Tongue (tissue), 2 donors: ENCODE results near the gene MAP3K13. TPM values are rescaled to one million over a fixed set of nuclear protein-coding genes. Genes with fewer than 3 reads are reported as not detected.
A peak's percentile ranks its signal among the peaks of the same experiment; 100 is the strongest.
"Not testable (repeated sequence)": the region's sequence is repeated elsewhere in the genome, so short reads cannot be mapped to it uniquely, and the experiment has no call there.

ENCODE experiments used
- DNase-seq: peaks from one replicate; pipeline ENCODE4 v3.0.0-alpha.2; 2015
- total RNA-seq: library from RNA; depleted of rRNA; stranded (reverse); fragments of >200 nt; gene quantifications from one replicate; pipeline ENCODE4 v1.2.3, GENCODE V29; 2014

The MAP3K13 gene
- total RNA-seq, 1 donor from 2014 or later, result 20.8 TPM

DNA sequence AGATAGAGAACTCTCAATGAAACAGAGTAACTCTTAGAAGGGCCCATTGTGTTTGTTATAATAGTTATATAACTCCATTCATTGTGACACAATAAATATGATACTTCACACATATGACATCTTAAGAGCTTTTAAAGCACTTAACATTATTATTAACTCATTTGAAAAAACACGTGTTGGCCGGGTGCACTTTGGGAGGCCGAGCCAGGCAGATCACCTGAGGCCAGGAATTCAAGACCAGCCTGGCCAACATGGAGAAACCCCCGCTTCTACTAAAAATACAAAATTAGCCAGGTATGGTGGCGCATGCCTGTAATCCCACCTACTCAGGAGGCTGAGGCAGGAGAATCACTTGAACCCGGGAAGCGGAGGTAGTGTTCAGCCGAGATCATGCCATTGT lies 88.5 kb downstream of the MAP3K13 start:
- not testable (repeated sequence) for DNase-seq

DNA sequence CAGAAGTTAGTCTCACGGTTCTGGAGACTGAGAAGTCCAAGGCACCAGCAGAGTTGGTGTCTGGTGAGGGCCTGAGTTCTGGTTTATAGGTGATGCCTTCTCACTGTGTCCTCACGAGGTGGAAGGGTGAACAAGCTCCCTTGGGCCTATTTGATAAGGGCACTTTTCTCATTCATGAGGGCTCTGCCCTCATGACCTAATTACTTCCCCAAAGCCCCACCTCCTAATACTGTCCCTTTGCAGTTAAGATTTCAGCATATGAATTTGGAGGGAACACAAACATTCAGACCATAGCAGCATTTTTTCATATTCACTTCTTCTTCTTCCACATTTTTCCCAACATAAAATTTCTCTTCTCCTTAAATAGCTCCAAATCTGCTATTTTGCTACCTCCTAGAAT lies 94.4 kb downstream of the MAP3K13 start:
- DNase-seq, result no peak

DNA sequence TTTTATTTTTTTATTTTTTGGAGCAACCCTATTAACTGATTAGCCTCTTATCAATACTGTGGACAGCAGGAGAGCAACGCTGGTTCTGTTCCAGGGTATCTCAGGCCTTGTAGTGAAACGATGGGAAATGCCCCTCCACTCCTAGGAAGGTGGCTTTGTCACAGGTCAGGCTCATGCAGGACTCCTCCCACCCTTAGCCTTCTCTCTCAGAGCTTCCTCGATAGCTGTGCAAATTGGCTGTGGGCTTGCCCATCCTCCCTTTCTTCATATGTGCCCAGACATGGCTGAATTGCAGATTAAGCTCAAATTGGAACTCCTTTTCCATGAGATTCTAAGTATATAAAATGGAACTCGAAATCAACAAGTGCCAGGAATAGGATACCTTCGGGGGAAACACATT lies 97.4 kb downstream of the MAP3K13 start:
- no peak for DNase-seq

DNA sequence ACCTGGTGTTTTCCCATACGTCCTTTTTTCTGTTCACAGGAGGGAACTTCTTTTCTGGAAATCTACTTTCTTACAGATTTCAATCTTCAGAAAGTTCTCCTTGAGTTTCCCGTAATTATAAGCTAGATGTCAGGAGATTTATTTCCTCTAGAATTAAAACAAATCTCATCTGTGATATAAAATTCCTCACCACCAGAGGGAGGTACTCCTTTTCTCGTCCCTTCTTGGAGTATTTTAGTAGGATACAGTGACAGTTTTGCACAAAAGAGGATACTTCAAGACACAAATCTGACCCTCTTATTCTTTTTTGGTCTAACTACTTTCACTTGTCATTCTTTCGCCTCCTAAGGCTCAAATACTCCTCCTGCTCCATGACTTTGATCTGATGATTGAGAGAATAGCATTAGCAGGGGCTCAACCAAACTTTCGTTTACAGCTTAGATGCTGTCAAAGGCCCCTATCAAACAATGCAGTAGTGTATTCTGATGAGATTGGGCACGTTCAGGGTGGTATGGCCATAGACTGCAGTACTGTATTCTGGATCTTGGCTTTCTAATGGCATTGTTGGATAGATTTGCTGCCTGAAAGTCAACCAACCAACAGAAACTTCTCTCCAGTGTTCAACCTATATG lies 97.9 kb downstream of the MAP3K13 start:
- no peak for DNase-seq

DNA sequence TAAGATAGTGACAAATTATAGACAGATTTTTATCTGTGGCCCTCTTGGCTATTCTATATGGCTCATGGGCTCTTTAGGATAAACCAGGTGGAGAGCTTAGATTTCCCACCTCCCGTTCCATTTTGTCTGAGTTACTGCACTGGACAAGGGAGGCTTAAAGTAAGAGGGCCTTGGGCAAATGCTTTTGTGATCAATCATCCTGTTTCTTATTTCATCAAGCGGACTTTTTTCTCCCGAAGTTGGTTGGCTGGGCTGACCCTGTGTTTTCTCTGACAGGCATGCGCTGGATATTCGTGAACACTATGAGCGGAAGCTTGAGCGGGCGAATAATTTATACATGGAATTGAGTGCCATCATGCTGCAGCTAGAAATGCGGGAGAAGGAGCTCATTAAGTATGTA lies 102.5 kb downstream of the MAP3K13 start:
- no peak for DNase-seq

DNA sequence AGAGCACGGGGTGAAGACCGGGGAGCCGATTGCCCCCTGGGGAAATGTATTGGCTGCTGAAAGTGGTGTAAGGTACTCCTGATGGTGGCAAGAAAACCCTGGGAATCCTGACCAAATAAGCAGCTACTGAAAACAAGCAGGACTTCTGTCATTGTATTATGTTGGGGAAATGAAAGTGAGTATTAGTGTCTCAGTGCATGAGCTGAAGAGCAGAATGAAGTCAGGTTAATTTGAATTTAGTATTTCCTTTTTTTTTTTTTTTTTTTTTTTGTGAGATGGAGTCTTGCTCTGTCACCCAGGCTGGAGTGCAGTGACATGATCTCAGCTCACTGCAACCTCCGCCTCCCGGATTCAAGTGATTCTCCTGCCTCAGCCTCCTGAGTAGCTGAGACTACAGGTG lies 103.2 kb downstream of the MAP3K13 start:
- not testable (repeated sequence) for DNase-seq

DNA sequence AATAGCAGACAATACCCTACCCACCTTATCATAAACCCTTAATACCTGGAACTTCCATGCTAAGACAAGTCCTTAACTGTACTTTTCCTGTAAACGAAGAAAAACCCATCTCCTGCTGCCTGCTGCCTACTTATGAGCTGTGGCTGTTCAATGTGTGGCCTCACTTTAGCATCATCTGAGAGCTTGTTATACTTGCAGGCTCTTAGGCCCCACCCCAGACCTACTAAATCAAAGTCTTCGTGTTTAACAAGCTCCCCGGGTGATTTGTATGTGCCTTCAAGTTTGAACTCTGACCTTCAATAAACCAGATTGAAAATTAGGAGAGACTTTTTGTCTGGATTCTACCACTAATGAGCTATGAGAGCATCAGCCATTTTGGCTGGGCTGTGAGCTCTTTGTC lies 106.6 kb downstream of the MAP3K13 start:
- no peak for DNase-seq

DNA sequence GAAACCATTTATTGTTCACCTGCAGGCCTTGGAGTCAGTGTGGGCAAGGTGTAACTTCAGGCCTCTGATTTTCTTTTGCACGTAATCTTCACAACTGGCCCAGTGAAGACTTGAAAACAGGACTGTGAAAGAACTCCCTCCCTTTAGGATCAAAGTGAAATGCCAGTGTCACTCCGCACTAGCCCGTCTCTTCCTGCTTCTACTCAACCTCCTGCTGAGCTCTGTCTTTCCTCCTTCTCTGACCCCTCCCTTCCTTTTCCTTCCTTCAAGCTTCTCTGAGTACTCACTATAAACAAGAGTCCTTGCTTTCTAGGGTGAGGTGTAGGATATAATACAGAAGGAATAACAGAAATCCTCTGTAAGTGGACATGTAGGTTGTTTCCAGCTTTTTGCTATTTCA lies 107.4 kb downstream of the MAP3K13 start:
- no peak for DNase-seq

DNA sequence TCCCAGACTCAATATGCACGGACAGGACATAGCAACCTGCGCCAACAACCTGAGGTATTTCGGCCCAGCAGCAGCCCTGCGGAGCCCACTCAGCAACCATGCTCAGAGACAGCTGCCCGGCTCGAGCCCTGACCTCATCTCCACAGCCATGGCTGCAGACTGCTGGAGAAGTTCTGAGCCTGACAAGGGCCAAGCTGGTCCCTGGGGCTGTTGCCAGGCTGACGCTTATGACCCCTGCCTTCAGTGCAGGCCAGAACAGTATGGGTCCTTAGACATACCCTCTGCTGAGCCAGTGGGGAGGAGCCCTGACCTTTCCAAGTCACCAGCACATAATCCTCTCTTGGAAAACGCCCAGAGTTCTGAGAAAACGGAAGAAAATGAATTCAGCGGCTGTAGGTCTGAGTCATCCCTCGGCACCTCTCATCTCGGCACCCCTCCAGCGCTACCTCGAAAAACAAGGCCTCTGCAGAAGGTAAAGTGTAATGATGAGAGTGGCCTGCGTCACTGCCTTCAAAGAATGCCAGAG lies 110.4 kb downstream of the MAP3K13 start:
- DNase-seq, result no peak

DNA sequence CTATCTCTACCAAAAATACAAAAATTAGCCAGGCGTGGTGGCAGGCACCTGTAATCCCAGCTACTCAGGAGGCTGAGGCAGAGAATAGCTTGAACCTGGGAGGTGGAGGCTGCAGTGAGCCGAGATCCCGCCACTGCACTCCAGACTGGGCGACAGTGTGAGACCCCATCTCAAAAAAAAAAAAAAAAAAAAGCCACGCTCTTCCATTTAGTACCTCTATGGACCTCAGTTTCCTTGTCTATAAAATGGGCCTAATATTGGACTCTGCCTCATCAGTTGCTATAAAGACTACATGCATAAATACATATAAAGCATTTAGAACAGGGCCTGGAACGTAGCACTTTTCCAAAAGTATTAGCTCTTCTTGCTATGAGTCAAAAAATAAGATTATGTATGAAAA lies 112.0 kb downstream of the MAP3K13 start:
- not testable (repeated sequence) for DNase-seq

DNA sequence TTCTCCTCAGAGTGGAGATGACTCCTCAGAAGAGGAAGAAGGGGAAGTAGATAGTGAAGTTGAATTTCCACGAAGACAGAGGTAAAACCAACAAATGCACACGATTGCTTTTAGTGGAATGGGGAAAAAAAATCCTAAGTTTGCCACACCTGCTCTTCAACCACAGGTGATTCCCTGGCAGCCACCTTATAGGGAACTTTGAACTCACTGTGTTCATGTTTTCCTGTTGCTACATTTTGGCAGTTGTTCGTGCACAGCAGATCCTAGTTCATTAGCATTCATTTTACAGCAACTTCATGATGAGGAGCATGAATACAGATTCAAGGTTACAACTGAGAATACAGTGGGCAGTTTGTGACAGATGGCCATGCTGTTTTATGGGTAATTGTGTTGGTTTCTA lies 114.4 kb downstream of the MAP3K13 start:
- no peak for DNase-seq

DNA sequence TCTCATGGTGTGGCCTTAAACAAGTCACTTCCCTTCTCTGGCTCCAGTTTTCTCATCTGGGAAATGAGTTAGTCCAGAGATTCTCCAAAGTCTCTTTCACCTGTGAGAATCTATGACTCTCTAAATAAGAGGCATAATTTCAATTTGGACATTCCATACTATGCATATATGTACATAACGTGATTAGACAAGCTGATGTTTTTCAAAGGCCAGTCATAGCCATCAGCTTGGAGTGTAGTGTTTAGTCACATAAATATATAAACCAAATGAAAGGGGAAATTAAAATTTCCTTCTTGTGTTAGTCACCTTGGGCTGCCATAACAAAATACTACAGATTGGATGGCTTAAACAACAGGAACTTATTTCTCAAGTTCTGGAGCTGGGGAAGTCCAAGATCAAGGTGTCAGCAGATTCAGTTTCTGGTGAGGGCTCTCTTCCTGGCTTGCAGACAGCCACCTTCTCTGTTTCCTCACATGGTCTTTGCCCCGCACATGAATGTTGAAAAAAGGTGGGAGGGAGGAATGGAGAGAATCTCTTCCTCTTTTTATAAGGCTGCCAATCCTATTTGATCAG lies 116.5 kb downstream of the MAP3K13 start:
- DNase-seq, result no peak

DNA sequence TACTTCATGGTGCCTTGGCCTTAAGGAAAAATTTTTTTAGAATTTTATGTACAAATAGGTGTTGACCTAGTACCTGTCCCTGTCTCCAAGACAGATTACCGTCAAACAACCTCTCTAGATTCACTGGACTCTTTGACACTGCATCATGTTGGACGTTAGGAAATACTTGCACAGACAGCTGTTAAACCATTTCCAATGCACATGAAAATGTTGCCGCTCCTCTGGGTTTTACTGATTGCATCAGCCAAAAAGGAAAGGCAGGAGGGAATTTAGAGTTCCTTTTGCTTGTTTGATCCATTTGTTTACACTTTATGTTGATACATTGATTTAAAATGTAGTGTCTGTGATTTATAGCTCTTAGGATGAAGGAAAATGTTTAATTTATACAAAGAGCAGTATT lies 121.4 kb downstream of the MAP3K13 start:
- no peak for DNase-seq

DNA sequence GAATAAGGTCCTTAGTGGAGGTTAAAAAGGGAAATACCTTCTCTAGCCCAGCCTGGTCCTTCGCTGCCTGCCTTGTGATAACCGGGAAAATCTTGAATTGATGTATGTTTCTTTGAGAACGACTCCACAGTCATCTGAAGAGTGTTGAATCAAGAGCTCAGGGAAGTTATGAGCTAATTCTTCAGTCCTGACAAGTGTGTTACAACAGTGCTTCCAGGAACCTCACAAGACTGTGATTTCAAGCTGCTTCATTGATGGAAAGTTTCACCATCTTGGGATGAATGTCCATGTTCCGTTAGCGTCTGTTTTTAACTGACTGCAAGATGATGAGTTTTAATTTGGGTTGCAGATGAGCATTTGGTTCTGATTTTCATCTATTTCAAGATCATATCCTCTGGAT lies 123.5 kb downstream of the MAP3K13 start:
- DNase-seq, result no peak

DNA sequence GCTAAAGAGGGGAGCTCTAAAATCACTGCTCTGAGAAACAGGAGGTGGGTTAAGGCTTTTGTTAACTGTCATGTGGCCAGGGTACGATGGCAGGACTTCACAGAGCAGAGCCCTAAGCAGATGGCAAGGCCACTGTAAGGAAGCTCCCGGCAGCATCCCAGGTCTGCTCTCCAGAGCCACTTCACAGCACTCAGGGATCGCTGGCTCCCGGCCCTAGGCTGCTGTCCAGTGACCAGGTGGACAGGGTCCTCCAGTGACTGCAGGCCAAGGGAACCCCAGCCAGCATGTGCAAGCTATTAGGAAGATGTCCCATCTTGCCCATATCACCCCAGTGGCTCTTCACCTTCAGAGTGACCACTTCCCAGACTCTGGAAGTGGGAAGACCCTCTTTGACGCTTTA lies 125.5 kb downstream of the MAP3K13 start:
- no peak for DNase-seq

DNA sequence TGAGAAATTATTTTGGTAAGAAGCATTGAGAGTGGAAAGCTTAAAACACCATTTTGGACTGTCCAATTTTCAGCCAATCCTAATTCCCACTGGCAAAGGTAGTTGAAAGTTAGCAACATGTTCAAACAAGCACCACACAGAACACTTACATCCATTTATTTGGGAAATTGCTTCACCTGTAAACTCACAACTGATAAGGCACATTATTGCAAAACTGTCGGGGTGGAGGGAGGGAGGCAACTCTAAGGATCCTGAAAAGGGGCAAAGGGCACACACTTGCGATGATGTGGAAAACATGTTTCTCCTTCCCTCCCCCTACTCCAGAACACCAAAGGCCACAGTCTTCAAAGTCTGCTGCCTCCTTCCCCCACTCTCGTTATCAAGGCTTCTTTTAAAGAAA lies 126.5 kb downstream of the MAP3K13 start:
- DNase-seq, result no peak

DNA sequence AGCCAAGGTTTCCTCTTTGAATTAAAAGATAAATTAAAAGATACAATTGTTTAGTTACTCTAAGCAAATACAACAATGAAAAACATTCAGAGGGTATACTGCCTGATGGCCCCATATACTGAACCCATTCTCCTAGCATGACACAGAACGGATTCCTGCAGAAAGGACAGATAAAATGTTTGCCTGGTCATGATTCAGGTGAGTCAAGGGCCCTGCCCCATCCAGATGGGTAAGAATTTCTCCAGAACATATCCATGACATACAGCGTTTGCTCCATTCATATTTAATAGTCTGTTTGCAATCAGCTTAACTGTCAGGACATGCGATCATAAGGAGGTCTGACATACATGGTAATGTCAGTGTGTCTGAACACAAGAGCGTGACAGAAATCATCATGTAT lies 127.3 kb downstream of the MAP3K13 start:
- no peak for DNase-seq

DNA sequence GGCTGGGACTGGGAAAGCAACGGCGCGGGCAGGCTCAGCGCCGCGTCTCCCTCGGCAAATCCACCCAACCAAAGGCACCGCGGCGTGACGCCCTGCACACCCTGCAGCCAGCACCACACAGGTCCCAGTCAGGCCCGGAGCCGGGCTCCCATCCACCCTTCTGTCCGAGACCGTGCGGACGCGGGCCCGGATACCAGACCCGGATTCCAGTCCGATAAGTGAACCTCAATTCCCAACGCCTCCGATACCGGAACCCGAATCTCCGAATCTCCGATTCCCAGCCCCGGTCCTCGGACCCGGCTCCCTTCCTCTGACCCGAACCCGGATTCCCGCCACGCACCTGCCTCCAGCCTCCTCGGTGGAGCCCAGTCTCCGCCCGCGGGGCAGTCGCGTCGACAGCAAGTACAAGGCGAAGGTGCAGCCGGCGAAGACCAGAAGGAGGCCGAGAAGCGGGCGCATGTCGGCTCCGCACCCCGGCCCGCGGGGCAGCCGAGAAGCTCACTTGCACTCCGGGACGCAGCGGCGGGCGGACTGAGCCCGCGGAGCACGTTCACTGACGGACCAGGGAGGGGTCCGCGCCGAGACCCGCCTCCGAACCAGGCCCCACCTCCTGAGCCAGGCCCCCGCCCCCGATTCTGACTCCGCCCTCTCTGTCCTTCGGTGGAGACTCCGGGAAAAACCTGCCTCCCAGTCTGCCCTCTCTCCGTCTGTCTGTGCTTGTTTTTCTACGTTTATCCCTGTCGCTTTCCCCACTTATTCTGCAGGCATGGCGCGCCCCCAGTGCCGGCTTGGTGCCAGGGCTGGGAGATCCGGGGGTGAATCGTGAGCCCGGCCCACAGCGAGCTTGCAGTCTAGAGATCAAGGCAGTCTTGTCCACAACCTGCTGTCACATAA lies 135.8 kb downstream of the MAP3K13 start, which contains the start of gene TMEM41A:
TSS of gene TMEM41A (minus strand) at position 533 of the 894 bp plus-strand sequence. CDS start at position 459, 74 bp downstream.
- peak; percentile 96 for DNase-seq

DNA sequence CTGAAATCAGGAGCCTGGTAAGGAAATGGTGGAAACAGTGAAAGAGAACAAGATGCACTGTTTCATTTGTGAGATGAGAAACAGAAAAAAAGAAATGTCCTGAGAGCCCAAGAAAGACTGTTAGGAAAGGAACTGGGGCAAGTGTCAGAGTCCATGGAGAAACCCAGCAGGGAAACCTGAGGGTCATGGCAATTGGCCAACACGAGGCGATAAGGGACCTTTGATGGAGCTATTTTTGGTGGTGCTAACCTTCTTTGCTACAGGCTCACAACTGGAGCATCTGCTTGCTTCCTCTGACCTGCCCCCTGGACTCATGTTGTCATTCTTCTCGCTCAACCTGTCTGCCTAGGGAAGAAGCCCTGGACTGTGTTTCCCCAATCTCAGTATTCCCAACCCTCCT lies 140.1 kb downstream of the MAP3K13 start:
- DNase-seq, result no peak

DNA sequence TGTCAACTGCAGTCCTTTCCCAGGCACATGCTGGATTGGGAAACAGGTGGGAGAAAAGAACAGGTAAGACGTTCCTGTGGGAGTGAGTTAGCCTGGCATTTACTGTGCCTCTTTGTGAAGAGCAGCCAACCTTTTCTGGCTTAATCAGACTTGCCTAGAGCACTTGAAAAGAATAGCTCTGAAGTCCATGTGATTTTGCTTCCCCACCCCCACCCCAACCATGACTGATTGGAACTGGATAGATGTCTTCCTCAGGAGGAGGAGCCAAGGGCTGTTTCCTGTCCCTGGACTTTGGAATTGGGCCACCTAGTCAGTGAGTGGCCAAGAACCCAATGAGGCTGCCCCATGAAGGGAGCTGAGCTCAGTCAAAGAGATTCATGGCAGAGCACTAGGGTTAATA lies 140.6 kb downstream of the MAP3K13 start:
- no peak for DNase-seq

DNA sequence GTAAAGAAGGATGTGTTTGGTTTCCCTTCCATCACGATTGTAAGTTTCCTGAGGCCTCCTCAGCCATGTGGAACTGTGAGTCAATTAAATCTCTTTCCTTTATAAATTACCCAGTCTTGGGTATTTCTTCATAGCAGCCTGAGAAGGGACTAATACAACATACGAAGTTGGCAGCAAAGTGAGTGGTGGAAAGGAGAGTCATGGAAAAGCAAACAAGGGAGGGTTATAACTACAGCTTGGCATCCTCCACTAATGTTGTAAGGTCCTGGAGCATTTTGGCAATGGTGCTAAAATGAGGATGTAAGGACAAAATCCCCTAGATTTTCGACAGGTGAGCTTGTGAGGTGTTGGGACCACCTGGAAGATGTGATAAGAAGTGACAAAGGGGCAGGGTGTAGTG lies 141.7 kb downstream of the MAP3K13 start:
- no peak for DNase-seq

DNA sequence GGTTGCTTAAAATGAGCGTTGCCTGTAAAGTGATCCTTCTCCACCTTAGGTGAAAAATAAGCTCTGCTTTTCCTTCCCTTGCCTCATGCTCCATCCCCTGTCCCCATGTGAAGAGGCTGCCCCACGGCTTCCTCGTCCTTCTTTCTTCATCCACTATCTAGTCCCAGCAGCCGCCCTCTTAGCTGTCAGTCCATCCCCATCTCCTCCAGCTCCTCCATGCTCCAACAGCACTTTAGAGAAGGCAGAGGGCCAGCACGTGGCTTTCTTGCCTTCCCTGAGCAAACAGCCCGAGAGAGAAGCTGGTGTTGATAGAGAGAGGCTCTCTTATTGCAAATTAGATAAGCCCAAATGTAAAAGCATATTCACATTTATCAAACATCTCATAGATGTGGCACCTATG lies 144.9 kb downstream of the MAP3K13 start:
- DNase-seq, result no peak

DNA sequence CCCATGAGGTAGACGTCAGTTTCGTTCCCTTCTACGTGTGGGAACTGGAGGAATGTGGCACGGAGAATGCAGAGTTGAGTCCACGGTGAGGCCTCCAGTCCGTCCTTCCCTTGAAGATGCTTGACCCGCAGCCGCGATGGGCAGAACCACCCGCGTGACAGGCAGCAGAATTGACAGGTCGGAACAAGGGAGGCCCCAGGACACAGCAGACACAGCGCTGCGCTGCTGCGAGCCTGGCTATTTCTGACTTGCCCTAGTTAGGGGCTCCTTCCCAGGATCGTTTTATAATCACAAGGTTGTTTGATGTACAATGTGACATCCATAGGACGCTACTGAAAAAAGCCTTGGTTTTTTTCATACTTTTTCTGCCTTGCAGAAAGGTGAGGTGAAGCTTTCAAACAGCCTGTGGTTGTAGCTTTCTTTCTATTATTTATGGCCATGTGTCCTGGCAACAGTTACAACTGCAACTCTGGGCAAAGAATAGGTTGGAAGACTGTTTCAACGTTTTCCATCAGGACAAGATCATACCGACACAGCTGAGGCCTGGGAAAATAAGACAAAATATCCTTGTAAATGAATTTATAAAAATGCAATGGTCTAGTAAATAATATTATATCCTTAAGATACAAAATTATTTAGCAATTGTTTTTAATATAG lies 145.5 kb downstream of the MAP3K13 start:
- DNase-seq, result no peak
